Measurements from ENCODE around the gene PTCH2.
"Not testable (repeated sequence)": the region's sequence is repeated elsewhere in the genome, so short reads cannot be mapped to it uniquely, and the experiment has no call there.

The PTCH2 gene

DNA sequence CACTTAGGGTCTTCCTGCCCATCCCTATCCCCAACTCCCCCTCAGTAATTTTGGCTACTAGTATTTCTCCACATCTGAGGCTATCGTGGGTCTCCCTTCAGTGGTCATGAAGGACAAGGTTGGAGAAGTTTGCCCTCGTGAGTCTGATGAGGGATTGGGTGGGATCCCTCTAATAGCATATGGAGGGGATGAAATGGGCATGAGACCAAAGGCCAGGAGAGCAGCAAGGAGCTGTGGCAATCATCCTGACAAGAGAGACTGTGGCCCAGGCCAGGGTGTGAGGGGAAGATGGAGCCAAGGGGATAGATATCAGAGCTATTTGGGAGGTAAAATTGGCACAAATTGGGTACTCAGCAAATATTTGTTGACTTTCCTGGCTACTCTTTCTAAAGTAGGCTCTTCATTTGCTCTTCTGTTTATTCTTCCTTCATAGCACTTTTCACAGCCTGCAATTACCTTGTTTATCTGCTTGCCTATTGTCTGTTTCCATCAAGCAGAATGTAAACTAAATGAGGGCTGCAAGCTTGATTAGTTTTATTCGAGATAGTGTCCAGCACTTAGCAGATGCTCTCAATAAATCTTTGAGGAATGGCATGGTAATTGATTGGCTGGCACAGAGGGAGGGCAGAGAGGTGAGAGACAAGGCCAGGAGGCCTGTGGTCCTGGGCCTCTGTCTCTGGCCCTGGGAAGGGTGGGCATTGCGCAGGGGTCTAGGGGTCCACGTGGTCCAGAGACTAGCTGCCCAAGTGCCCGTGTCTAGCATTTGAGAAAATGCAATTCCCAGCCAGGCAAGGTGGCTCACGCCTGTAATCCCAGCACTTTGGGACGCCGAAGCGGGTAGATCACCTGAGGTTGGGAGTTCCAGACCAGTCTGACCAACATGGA, 44.3 kb downstream of the PTCH2 start:
- no peak for DNase-seq (ENCODE audit: low read depth)
- H3K4me3 ChIP-seq (ENCODE audit: low read depth, low read length), result no peak overlapping the region
- TF ChIP-seq, protein P1, sequence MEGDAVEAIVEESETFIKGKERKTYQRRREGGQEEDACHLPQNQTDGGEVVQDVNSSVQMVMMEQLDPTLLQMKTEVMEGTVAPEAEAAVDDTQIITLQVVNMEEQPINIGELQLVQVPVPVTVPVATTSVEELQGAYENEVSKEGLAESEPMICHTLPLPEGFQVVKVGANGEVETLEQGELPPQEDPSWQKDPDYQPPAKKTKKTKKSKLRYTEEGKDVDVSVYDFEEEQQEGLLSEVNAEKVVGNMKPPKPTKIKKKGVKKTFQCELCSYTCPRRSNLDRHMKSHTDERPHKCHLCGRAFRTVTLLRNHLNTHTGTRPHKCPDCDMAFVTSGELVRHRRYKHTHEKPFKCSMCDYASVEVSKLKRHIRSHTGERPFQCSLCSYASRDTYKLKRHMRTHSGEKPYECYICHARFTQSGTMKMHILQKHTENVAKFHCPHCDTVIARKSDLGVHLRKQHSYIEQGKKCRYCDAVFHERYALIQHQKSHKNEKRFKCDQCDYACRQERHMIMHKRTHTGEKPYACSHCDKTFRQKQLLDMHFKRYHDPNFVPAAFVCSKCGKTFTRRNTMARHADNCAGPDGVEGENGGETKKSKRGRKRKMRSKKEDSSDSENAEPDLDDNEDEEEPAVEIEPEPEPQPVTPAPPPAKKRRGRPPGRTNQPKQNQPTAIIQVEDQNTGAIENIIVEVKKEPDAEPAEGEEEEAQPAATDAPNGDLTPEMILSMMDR (IDR thresholded peaks at IDR 0.05; ENCODE audit: low read depth, low read length, missing control alignments), result no peak

DNA sequence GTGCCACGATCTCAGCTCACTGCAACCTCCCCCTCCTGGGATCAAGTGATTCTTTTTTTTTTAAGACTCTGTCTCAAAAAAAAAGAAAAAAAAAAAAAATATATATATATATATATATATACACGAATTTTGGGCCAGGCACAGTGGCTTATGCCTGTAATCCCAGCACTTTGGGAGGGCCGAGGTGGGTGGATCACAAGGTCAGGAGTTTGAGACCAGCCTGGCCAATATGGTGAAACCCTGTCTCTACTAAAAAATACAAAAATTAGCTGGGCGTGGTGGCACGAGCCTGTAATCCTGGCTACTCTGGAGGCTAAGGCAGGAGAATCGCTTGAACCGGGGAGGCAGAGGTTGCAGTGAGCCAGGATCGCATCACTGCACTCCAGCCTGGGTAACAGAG, 45.2 kb downstream of the PTCH2 start:
- not testable (repeated sequence) for DNase-seq (ENCODE audit: low read depth); H3K4me3 ChIP-seq (ENCODE audit: low read depth, low read length)

DNA sequence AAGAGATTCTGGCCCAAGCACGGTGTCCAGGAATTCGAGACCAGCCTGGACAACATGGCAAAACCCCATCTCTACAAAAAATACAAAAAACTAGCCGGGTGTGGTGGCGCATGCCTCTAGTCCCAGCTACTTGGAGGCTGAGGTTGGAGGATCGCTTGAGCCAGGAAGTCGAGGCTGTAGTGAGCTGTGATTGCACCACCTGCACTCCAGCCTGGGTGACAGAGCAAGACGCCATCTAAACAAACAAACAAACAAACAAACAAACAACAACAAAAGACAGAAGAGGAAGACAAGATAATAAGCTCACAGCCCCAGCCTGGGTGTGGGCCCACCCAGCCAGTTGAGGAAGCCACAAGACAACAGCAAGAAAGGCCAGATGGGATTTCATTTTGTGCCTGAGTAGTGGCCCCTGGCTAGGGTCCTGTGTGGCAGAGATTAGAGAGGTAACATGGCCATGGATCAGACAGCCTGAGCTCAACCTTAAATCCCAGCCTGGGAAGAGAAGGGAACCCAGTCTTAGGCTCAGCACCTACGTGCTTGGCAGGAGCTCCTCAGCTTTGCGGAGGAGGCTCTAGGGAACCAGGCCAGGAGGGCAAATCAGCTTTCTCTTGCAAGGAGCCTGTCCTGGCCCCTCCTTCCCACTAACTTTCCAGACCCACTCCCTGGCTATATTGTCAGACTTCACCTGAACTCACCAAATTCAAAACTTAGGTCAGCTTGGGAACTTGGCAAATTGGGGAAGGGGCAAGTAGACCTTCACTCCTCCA, 50.1 kb downstream of the PTCH2 start:
- TF ChIP-seq, protein P1 (IDR thresholded peaks at IDR 0.05; ENCODE audit: low read depth, low read length, missing control alignments), result no peak
- no peak for DNase-seq (ENCODE audit: low read depth)
- no peak overlapping the region for H3K4me3 ChIP-seq (ENCODE audit: low read depth, low read length)

DNA sequence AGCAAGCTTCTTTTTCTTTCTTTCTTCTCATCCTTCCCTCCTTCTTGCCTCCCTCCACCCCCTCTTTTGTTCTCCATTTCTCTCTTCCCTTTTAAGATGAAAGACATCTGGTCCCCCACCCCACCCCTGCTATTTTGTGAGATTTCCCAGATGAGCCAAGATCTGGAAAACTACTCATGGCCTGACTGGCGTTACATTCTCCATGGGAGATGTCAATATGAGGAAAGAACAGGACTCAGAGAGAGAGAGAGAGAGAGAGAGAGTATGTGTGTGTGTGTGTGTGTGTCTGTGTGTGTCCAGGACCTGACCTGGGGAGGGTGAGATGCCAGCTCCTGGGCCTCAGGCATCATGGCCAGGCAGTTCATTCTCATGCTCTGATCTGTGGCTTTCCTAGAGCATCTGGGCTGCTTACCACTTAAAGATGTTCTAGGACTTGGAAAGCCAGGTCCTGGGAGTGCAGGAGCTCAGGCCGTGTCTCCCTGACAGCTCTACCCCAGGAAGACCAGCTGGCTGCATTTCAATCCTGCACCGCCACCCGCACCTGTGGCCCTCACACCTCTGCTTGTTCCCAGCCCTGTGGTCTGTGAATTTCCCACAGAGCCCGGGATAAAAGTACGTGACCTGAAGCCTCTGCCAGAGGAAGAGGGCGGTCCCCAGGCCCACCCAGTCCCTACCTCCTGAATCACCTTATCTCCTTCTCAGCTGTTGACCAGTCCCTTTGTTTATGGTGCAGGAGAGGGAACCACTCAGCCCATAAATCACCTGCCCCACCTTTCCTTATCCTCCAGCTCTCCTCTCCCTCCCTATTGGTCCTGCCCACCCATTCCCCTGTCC, 51.9 kb downstream of the PTCH2 start:
- no peak overlapping the region for H3K4me3 ChIP-seq (ENCODE audit: low read depth, low read length)
- TF ChIP-seq, protein P1 (IDR thresholded peaks at IDR 0.05; ENCODE audit: low read depth, low read length, missing control alignments), result no peak
- no peak for DNase-seq (ENCODE audit: low read depth)

DNA sequence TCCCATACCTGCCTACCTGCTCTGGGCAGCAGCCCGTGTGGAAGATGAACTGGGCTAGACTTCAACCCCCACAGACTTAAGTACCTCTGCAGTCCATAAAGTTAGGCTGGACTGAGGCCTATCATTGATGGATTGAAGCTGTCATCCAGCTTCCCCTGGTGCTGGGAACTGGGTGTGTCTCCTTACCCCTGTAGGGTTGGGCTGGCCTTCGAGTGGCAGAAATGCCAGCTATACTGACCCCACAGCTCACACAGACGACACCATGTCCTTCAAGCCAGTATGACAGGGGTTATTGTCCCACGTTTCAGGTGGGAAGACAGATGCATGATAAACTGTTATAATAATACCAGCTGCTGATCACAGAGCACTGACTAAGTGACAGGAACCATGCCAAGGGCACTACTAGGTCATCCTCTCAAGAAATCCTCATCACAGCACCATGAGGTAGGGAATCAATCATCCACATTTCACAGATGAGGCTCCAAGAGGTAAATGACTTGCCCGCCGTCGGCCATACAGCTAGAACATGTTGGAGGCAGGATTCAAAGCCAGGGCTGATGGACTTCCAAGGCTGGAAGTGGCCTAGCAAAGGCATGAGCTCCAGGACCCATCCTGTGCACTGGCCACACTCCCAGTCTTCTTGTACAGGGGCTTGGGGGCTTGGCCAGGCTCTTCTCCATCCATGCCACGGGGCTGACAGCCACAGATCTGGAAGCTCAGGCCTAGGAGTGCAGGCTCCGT, 54.8 kb downstream of the PTCH2 start, which contains the start of gene BEST4:
BEST4 (minus strand) TSS at position 51 of the 741 bp plus-strand sequence. CDS start 465 bp downstream, outside the sequence.
- TF ChIP-seq, protein P1 (IDR thresholded peaks at IDR 0.05; ENCODE audit: low read depth, low read length, missing control alignments), result no peak
- no peak for DNase-seq (ENCODE audit: low read depth)
- no peak within 1 kb of the TSS for H3K4me3 ChIP-seq (ENCODE audit: low read depth, low read length)

DNA sequence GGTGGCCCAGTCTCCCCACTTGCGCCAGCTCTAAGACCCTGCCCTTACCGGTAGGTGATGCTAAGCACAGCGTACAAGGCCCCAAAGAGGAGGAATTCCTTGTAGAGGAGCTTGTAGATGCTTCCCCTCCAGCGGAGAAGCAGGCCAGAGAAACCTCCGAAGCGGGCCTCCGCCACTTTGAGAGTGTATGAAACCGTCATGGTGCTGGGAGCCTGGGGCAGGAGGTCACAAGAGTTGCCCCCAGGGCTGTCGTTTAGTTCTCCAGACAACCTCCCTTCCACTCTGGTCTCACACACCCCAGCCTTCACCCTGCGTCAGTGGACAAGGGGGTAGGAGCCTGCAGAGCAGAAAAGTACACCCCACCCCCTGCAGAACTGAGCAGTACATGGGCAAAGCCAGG, 55.5 kb downstream of the PTCH2 start:
- TF ChIP-seq, protein P1 (IDR thresholded peaks at IDR 0.05; ENCODE audit: low read depth, low read length, missing control alignments), result no peak
- no peak for DNase-seq (ENCODE audit: low read depth)
- no peak overlapping the region for H3K4me3 ChIP-seq (ENCODE audit: low read depth, low read length)

Measured in GM12864 (cell line).